T1000 (cell line): ENCODE data around the gene GPC5.

Source experiments
- DNase-seq: peaks from one replicate; lab custom pipeline; 2025; ENCODE audit warnings: mixed read lengths; lab: John Stamatoyannopoulos, UW

GPC5 gene

DNA sequence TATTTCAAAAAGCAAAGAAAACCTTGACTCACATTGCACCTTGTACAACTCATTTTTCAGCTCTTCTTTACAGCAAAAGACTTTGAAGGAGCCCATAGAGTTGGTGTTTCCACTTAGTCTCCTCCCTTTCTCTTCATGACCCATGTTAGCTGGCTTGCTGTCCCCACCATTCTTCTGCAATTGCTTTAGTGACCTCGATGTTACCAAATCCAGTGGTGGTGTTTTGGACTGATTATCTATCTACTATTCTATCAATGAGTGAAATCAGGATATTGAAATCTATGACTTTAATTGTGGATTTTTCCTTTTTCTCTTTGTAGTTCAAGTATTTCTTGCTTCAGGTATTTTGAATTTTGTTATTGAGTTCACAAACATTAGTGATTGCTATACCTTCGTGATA lies 197.3 kb downstream of the GPC5 start:
- DNase-seq: no peak

DNA sequence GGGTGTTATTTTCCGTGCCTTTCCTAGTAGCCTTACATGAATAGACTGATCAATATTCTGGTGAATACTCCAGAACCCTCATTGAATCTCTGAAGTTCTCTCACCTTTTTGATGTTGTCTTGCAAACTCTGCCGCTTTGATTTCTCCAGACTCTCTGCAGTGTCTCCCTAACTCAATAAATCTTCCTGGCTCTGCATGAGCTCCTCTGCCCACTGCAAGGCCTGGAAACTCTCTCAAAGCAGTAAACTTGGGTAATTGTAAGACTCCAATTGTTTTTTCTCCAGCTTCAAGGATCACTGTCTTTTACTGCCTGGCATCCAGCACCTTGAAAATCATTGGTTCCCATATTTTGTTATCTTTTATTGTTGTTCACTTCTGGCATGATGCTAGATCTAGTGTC lies 198.4 kb downstream of the GPC5 start:
- DNase-seq: no peak

- no peak for DNase-seq
These were observed 200.2 kb downstream of the GPC5 start for GRCh38 chr13:91598655-91599054.

GRCh38 chr13:91601273-91601672 lies 202.9 kb downstream of the GPC5 start:
- DNase-seq: no peak

DNA sequence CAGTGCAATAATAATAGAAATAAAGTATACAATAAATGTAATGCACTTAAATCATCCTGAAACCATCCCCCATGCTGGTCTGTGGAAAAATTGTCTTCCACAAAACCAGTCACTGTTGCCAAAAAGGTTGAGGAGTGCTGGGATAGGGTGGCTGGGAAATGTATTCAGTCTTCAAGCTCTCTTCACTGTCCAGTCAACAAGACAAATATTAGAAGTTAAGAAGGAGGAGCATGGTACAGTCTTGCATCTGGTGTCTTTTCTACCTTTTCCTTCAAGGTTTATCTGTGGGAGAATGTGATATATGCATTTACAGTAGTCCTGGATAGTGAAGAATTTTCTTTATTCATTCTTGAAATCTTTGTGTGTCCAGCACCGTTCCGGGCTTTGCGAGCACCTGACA lies 203.4 kb downstream of the GPC5 start:
- DNase-seq: no peak

DNA sequence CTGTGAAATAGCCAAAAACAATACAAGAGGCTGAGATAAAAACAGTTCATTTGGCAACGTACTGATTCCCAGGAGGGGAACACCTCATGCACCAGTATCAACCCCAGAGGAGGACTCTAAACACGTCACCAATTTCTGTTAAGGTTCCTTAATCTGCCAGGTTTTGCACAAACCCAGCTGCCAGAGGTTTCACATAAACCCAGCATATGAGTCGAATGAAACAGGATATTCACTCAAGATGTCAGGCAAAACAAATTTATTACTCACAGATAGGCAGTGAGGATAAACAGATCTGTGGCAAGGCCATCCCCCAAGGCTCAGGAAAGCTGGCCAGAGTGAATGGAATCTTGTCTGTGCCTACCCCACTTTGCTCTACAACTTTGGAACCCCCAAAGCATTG lies 210.9 kb downstream of the GPC5 start:
- no peak for DNase-seq

DNA sequence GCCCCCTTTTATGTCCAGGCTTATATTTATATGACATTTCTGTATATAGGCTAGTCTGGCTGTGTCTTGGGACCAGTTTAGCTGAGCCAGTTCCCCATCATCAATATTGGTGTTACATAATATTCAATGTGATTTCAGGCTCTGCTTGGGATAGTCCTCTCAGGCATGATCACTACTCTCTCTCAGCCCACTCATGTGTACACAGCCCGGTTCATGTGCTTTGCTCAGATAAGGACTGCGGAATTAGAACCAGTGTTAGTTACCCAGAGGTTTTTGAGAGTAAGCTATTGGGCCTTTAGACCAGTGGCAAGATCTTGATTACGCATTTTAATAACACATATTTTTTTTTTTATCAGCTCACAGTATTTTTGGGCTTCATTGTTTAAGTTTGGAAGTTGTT lies 219.9 kb downstream of the GPC5 start:
- no peak for DNase-seq

GRCh38 chr13:91620670-91621141 lies 222.3 kb downstream of the GPC5 start:
- no peak for DNase-seq

DNA sequence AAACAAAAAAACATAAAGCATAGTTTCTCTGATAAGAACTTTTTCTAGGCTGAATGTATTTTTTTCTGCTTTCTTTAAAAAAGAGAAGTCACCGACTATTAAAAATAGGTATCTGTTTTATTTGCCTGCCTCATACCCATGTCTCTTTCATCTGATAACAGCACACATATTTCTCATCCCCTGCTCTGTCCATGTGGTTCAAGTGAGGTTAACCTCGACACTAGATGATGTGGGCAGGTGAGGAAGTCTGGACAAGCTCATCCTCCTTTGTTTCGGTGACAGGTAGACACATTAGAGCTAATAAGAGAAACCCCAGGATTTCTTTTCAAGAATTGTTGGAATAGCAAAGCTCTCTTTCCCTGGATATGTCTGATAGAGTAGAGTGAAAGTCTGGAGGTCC lies 222.7 kb downstream of the GPC5 start:
- no peak for DNase-seq

- DNase-seq: no peak
These were observed 223.5 kb downstream of the GPC5 start for GRCh38 chr13:91621963-91622362.

DNA sequence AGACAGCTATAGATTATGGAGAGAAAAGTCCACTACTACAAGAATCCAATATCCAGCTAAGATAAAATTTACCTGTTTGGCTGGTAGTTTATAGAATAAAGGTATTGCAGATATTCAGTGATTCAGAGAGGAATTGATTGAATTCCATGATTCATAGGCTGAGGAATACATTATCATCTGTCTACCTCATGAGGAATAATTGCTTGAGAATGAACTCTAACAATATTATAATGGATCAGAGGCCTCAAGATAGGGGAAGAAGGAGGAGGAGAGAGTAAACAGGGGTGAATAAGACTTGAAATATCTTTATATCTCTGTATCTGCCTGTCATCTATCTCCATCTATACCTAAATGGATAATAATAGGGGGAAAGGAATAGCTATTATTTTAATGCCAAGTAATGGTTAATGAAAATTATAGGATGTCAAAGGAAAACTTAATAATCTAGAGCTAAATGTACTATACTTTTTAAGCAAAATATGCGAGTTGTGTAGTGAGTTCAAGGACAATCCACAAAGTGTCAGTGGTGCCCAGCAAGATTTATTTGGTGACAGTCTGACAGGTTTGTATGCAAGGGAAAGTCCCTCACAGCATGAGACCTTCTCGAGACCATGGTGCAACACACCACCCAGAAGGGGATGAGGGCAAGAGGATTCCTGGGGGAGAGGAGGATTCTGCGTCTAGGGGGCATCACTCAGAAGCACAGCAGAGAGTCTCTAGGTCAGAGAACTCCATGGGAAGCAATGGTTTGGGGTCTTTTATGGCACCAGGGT lies 224.5 kb downstream of the GPC5 start:
- no peak for DNase-seq

DNA sequence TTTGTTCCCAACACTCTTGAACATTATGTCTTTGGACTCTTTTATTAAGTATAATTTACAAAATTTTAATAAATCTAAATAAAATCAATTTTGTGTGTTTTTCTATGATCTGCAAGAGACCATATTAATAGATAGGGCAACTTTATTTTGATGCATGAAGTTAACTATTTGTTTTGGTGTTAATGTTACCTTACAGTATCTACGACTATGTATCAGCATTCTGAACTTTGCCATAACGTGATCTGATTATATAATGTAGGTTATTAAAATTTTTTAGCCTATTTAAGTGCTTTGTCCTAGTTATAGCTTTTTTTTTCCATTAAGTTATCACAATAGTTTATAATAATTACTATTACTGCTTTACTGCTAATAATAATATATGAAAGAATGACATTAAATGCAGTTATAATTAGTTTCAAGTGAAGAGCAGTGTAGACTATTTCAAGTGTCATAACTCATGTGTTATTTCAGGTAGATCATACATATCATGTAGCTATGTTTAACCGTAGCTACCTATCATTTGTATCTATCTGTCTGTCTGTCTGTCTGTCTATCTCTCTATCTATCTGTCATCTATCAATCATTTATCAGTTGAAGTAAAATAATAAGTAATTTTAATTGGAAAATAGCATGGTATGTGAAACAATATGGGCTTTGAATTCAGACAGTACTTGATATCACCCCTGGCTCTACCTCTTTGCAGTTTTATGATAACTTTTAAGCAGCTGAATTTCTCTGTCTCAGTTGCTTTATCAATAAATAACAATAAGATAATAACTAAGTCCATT lies 229.7 kb downstream of the GPC5 start:
- DNase-seq: no peak

DNA sequence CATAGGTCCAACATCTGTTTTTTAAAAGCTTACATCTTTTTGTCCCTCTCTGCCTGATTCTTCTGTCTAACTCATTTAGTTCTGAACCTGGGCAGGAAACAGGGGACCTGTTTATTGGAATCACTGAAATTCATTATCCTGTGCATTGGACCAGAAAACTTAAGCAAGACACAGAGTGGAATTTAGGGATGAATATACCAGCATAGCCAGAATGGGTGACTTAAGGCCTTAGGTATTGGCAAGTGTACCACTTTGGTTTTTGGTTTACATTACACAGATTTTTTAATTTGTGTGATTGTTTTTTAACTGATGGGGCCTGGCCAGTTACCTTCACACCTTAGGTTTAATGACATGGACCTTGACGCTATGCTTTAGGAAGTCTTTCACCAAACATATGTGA lies 232.5 kb downstream of the GPC5 start:
- no peak for DNase-seq

DNA sequence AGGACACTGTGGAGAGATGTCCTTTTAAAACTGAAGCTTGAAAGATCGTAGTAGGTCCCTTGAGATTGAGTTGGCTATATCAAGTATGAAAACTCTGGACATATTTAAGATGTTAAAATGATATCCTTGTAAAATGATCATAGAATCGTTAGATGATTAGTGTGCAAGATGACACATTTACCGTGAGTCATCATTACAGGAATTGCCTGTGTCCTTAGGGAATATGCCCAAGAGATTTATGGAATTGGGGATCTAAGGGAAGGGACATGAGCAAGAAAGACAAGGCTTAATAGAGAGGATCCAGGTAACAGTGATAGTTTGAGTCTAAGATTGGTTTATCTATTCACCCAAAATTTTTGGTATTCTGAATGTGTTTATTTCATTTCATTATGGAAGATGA lies 233.7 kb downstream of the GPC5 start:
- no peak for DNase-seq

- no peak for DNase-seq
These were observed 240.9 kb downstream of the GPC5 start for GRCh38 chr13:91639330-91639729.

GRCh38 chr13:91643394-91643793 lies 245.0 kb downstream of the GPC5 start:
- DNase-seq: no peak

- no peak for DNase-seq
These were observed 246.4 kb downstream of the GPC5 start for GRCh38 chr13:91644806-91645205.

DNA sequence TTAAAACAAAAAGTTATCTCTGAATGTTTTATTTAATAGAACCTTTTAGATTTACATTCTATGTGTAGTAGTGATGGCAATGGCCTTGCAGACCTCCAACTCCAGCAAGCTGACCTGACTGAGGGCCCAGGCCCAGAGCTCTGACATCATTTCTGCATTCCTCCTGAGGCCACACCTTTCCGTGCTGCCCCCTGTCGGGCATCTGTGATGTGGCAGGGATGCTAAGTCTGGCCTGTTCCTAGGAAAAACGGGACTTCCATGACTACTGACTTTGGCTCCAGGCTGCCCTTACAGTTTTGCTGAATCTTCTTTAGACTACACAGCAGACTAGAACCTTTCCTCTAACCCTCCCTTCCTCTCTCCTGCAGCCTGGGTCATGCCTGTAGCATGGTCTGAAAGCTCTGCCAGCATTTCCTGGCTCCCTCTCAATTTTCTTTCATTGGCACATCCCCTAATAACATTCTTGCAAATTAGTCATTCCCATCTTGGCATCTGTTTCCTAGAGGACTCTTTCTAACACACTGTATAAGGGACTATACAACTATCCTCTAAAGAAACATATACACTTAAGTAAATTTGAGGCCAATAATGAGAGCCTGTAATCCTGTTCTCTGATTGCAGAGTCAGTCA lies 249.1 kb downstream of the GPC5 start:
- no peak for DNase-seq

DNA sequence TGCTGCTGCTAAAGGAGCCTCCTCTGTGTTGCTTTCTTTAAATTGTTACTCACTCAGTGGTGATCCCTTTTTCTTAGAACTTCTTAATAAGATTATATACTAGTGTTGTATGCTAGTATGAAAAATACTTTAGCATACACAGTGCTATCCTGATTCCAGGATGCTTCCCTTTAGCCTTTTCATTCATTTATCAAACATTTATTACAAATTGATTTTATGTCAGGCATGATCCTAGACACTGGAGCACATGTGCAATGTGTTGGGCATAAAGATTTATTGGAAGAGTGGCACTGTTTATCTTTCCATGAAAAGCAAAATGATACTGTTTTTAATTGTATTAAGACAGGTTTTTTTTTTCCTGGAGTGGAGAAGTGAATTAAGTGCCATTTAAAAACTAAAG lies 249.6 kb downstream of the GPC5 start:
- no peak for DNase-seq

DNA sequence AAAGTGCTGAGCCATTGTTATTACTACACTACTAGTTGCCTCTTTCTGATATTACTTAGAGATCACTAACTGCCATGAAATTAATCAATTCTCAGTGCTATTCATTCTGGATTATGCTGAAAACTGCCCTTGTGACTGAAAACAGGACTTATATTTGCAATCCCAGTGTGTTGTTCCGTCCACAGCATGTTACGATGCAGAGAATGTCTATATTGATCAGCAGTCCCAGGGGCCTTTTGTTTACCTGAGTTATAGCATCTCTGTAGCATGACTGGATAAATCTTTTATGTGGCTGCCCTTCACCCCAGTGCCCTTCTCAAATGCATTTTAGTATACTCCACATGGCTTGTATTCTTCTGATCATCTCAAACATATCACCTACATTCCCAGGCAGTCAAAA lies 251.0 kb downstream of the GPC5 start:
- DNase-seq: no peak

GRCh38 chr13:91652404-91653301 lies 254.2 kb downstream of the GPC5 start:
- DNase-seq: no peak

- DNase-seq: no peak
These were observed 257.3 kb downstream of the GPC5 start for GRCh38 chr13:91655731-91656130.
